Neural cell (in vitro differentiated cells): ENCODE results near the gene ANO1.

Source experiments
- CTCF ChIP-seq: fragments of 450-650 bp; IDR thresholded peaks from 2 replicates; pipeline ENCODE4 v1.5.1; 2014; ENCODE audit warnings: antibody characterized with exemption, mild to moderate bottlenecking, moderate library complexity; ENCODE audit not compliant: poor library complexity, severe bottlenecking
- EP300 ChIP-seq: fragments of 450-650 bp; conservative IDR thresholded peaks from 2 replicates; pipeline ENCODE4 v1.6.1; 2014; ENCODE audit warnings: antibody characterized with exemption, mild to moderate bottlenecking, moderate library complexity; ENCODE audit not compliant: poor library complexity, severe bottlenecking
- EZH2 ChIP-seq: fragments of 200-600, 300-800 bp; shearing (Covaris generic), sonication (generic); IDR thresholded peaks from 2 replicates; pipeline ENCODE4 v1.6.1; 2014; ENCODE audit warnings: antibody characterized with exemption, low read length, borderline replicate concordance, mild to moderate bottlenecking; ENCODE audit not compliant: insufficient read depth, poor library complexity, severe bottlenecking
- MXI1 ChIP-seq: fragments of 450-650 bp; conservative IDR thresholded peaks from 2 replicates; pipeline ENCODE4 v1.6.1; 2014; ENCODE audit warnings: antibody characterized with exemption, mild to moderate bottlenecking; ENCODE audit not compliant: poor library complexity, severe bottlenecking
- POLR2AphosphoS5 ChIP-seq: IDR thresholded peaks from 2 replicates; pipeline ENCODE4 v1.6.1; 2012
- RAD21 ChIP-seq: fragments of 450-650 bp; conservative IDR thresholded peaks from 2 replicates; pipeline ENCODE4 v1.6.1; 2014; ENCODE audit warnings: antibody characterized with exemption, mild to moderate bottlenecking, moderate library complexity
- REST ChIP-seq: IDR thresholded peaks from 2 replicates; pipeline ENCODE4 v1.6.1; 2012; ENCODE audit warnings: borderline replicate concordance
- SMC3 ChIP-seq: fragments of 450-650 bp; conservative IDR thresholded peaks from 2 replicates; pipeline ENCODE4 v1.6.1; 2014; ENCODE audit warnings: antibody characterized with exemption, mild to moderate bottlenecking, moderate library complexity; ENCODE audit not compliant: poor library complexity
- TAF1 ChIP-seq: IDR thresholded peaks from 2 replicates; pipeline ENCODE4 v1.6.1; 2012; ENCODE audit warnings: low read depth

- TF ChIP-seq POLR2AphosphoS5 (no peak), REST (no peak), EZH2 (no peak), CTCF (no peak), RAD21 (no peak), TAF1 (no peak), EP300 (no peak), SMC3 (no peak), MXI1 (no peak)
Measured at GRCh38 chr11:70098936-70099335, 20.8 kb downstream of the ANO1 start.
